Panc1 (cell line): ENCODE results near the gene DVL1. TPM values are rescaled to one million over a fixed set of nuclear protein-coding genes. Genes with fewer than 3 reads are reported as not detected.

Experiments used
- ATAC-seq: fragments of 200-7000 bp; cut with Tn5 transposase; 2 replicates; pipeline ENCODE4 v1.9.1; 2020; ENCODE audit warnings: mild to moderate bottlenecking, moderate library complexity
- BruUV-seq: library from RNA; stranded (reverse); fragments of 400-500 nt; replicated peaks from 2 replicates; lab custom pipeline; 2021; lab: Mats Ljungman, UMichigan
- CTCF ChIA-PET: fragments of 300-600 bp; sonication (Branson Sonifier 250); formaldehyde crosslinking; loops from one replicate; lab custom pipeline; 2022; ENCODE audit warnings: antibody characterized with exemption; lab: Charles Lee
- POLR2A ChIA-PET: fragments of 300-600 bp; sonication (Branson Sonifier 250); formaldehyde crosslinking; loops from one replicate; lab custom pipeline; 2022; ENCODE audit warnings: antibody characterized with exemption; lab: Charles Lee
- DNase-seq: peaks from one replicate; pipeline ENCODE4 v3.0.0-alpha.2; 2010; ENCODE audit warnings: low read depth, low spot score
- H3K27ac ChIP-seq: 2 replicates; pipeline ENCODE4 v1.5.1; 2011; ENCODE audit warnings: mild to moderate bottlenecking, low read length, inconsistent platforms
- H3K27me3 ChIP-seq: fragments of 200-500 bp; sonication (Bioruptor generic); 2 replicates; pipeline ENCODE4 v1.6.0; 2014; ENCODE audit warnings: low read length, inconsistent platforms; ENCODE audit not compliant: control insufficient read depth, insufficient read depth
- H3K36me3 ChIP-seq: fragments of 200-500 bp; sonication (Bioruptor generic); 2 replicates; pipeline ENCODE4 v1.5.1; 2014; ENCODE audit warnings: inconsistent platforms, mild to moderate bottlenecking, low read length, moderate library complexity; ENCODE audit not compliant: control insufficient read depth, insufficient read depth
- H3K4me1 ChIP-seq: 2 replicates; pipeline ENCODE4 v1.5.1; 2011; ENCODE audit warnings: inconsistent platforms, mild to moderate bottlenecking, low read length, moderate library complexity; ENCODE audit not compliant: control insufficient read depth, insufficient read depth
- H3K4me3 ChIP-seq, 2 experiments: 2 replicates each; pipeline ENCODE4 v1.5.1; 2011 to 2012; ENCODE audit warnings: low read depth in 2 of 2, low read length in 2 of 2, mild to moderate bottlenecking in 2 of 2, inconsistent platforms in 1 of 2, moderate library complexity in 1 of 2
- H3K9me3 ChIP-seq: fragments of 200-500 bp; sonication (Bioruptor generic); 2 replicates; pipeline ENCODE4 v1.5.1; 2014; ENCODE audit warnings: low read depth, mild to moderate bottlenecking, inconsistent platforms, low read length, moderate library complexity; ENCODE audit not compliant: control insufficient read depth, insufficient read depth
- POLR2AphosphoS5 ChIP-seq: IDR thresholded peaks from 2 replicates; pipeline ENCODE4 v1.6.1; 2012; ENCODE audit warnings: mild to moderate bottlenecking, low read depth, low read length, moderate library complexity
- SIN3A ChIP-seq: IDR thresholded peaks from 2 replicates; pipeline ENCODE4 v1.6.1; 2012; ENCODE audit warnings: low read depth, mild to moderate bottlenecking, low read length, moderate library complexity, borderline replicate concordance; ENCODE audit not compliant: insufficient read depth
- TCF7L2 ChIP-seq: IDR thresholded peaks from 2 replicates; pipeline ENCODE4 v1.6.1; 2011; ENCODE audit warnings: mild to moderate bottlenecking, low read depth, low read length, inconsistent platforms
- in situ Hi-C: cut with HindIII; loops from 2 replicates; pipeline ENCODE4 v1.10.0; 2016; ENCODE audit warnings: low sequenced_read_pairs, low pct_unique_long_range_greater_than_20kb
- intact Hi-C: fragments of 100-400 bp; cut with micrococcal nuclease; formaldehyde crosslinking; loops from one replicate; pipeline ENCODE4 v1.10.0; 2022; ENCODE audit not compliant: unreplicated experiment
- total RNA-seq: library from RNA; stranded (reverse); gene quantifications from one replicate; pipeline ENCODE4 v1.2.1, GENCODE V29; 2021; ENCODE audit not compliant: unreplicated experiment
- TF ChIP-seq, protein P1 (sequence below), 2 experiments: IDR thresholded peaks; 2 replicates each; pipeline ENCODE4 v1.6.1; 2011 to 2012; ENCODE audit warnings: low read depth in 2 of 2, control low read depth in 1 of 2, low read length in 1 of 2, mild to moderate bottlenecking in 1 of 2, moderate library complexity in 1 of 2; ENCODE audit not compliant: insufficient read depth in 1 of 2
- TF ChIP-seq, protein P2 (sequence below): fragments of 450-650 bp; IDR thresholded peaks from 2 replicates; pipeline ENCODE4 v1.5.1; 2017; ENCODE audit warnings: mild to moderate bottlenecking

DVL1 gene
- total RNA-seq, 1 experiment from 2014 or later, result 144 TPM

DNA sequence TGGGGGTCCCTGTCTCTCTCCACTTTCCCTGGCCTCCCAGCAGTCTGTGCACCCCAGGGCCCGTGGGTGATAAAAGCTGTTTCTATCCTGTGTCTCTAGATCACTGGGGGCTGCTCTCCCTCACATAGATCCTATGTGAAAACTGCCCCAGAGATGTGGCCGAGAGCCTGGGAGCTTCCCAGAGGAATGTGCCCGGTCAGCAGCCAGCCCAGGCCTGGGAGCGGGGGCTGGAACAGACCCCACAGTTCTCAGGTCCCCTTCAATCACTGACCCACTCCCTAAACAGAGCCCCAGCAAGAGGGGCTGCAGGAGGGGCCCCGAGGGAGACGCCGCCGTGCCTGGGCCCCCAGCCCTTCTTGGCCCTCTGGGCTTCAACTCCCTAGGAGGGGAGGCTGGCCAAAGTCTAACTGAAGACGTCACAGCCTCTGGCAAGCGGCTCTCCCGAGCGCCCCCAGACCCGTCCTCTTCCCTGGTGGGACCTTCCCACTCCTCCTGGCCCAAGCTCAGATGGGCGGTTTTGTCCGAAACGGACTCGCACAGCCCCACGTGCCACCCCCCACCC, 8.7 kb upstream of the DVL1 start:
- CTCF ChIA-PET, result no interaction called here
- DNase-seq (no peak), ATAC-seq (peak; percentile 10; the same call in 1 of the 2 replicates)
- in situ Hi-C loops (no loop called here), intact Hi-C loops (no loop called here)
- Histone ChIP-seq H3K36me3 (no peaks in the 10 kb centered on the region), H3K4me3 (peak overlapping the region; percentile 44 to 49), H3K27me3 (no peaks in the 10 kb centered on the region), H3K27ac (peak overlapping the region; percentile 93), H3K4me1 (peaks cover 69% of the 10 kb centered on the region), H3K9me3 (no peaks in the 10 kb centered on the region)
- TSS peak; percentile 90 for BruUV-seq
- TF ChIP-seq TCF7L2 (no peak), POLR2AphosphoS5 (no peak; the same call in 1 of the 2 replicates), SIN3A (no peak)
- TF ChIP-seq, protein P1, sequence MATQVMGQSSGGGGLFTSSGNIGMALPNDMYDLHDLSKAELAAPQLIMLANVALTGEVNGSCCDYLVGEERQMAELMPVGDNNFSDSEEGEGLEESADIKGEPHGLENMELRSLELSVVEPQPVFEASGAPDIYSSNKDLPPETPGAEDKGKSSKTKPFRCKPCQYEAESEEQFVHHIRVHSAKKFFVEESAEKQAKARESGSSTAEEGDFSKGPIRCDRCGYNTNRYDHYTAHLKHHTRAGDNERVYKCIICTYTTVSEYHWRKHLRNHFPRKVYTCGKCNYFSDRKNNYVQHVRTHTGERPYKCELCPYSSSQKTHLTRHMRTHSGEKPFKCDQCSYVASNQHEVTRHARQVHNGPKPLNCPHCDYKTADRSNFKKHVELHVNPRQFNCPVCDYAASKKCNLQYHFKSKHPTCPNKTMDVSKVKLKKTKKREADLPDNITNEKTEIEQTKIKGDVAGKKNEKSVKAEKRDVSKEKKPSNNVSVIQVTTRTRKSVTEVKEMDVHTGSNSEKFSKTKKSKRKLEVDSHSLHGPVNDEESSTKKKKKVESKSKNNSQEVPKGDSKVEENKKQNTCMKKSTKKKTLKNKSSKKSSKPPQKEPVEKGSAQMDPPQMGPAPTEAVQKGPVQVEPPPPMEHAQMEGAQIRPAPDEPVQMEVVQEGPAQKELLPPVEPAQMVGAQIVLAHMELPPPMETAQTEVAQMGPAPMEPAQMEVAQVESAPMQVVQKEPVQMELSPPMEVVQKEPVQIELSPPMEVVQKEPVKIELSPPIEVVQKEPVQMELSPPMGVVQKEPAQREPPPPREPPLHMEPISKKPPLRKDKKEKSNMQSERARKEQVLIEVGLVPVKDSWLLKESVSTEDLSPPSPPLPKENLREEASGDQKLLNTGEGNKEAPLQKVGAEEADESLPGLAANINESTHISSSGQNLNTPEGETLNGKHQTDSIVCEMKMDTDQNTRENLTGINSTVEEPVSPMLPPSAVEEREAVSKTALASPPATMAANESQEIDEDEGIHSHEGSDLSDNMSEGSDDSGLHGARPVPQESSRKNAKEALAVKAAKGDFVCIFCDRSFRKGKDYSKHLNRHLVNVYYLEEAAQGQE (IDR thresholded peaks at IDR 0.05; ENCODE audit: insufficient read depth in 1 of 2, low read depth in 2 of 2, low read length in 1 of 2), result no peak
- TF ChIP-seq, protein P2, sequence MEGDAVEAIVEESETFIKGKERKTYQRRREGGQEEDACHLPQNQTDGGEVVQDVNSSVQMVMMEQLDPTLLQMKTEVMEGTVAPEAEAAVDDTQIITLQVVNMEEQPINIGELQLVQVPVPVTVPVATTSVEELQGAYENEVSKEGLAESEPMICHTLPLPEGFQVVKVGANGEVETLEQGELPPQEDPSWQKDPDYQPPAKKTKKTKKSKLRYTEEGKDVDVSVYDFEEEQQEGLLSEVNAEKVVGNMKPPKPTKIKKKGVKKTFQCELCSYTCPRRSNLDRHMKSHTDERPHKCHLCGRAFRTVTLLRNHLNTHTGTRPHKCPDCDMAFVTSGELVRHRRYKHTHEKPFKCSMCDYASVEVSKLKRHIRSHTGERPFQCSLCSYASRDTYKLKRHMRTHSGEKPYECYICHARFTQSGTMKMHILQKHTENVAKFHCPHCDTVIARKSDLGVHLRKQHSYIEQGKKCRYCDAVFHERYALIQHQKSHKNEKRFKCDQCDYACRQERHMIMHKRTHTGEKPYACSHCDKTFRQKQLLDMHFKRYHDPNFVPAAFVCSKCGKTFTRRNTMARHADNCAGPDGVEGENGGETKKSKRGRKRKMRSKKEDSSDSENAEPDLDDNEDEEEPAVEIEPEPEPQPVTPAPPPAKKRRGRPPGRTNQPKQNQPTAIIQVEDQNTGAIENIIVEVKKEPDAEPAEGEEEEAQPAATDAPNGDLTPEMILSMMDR, result no peak
- POLR2A ChIA-PET, result interaction anchor here (0.6 kb wide), 1 partner anchor 954 kb away, joined by 13 read pairs; no protein-coding TSS in a partner anchor

DNA sequence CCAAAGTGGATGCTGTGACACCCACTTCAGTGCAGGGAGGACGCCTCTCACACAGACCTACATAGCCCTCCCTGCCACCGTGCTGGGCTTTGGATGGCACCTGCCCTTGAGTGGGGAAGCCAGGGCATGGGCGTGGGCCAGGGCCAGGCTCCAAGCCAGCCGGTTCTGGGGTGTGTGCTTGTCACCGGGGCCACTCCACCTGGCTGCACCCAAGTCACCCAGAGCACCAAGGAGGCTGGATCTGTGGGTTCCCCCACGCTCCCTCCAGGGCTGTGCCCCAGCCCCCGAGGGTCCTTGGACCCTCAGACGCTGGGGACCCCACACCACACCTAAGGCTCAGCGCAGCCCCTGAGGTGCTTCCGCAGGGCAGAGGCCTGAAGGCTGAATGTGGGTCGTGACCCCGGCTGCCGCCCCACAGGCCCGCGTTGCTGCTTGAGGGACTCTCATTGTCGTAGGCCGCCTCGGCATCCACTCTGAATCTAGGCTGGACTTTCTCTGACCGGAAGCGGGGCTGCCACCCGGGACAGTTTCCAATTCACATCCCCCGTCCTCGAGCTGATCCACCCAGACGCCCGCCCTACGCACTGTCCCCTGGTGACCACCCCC, 7.7 kb upstream of the DVL1 start:
- POLR2A ChIA-PET, result no interaction called here
- intact Hi-C loops, result no loop called here

More for the DNA sequence above, 7.7 kb upstream of the DVL1 start:
- BruUV-seq, result no TSS peak
- TF ChIP-seq, protein P2, result no peak
- TF ChIP-seq SIN3A (no peak), TCF7L2 (no peak), POLR2AphosphoS5 (no peak)
- TF ChIP-seq, protein P1 (IDR thresholded peaks at IDR 0.05; ENCODE audit: insufficient read depth in 1 of 2, low read depth in 2 of 2, low read length in 1 of 2), result no peak
- H3K36me3 ChIP-seq, result no peaks in the 10 kb centered on the region
- ATAC-seq, result peak; percentile 11
- in situ Hi-C loops, result no loop called here
- peak overlapping the region; percentile 93 for H3K27ac ChIP-seq
- CTCF ChIA-PET, result no interaction called here
- no peaks in the 10 kb centered on the region for H3K9me3 ChIP-seq
- H3K4me3 ChIP-seq, result peak overlapping the region; percentile 44 to 49
- peaks cover 76% of the 10 kb centered on the region for H3K4me1 ChIP-seq
- no peak for DNase-seq
- H3K27me3 ChIP-seq, result no peaks in the 10 kb centered on the region
